Stimulated activated CD4-positive, alpha-beta T cell treated with anti-CD3 and anti-CD28 coated beads, Interleukin-1b, Interleukin-23, amount 100 ng/mL, for 48 hours (primary cell): ENCODE data around the gene TBPL1.

Experiments
- DNase-seq: peaks from one replicate; pipeline ENCODE4 v3.0.0-alpha.2; 2020

TBPL1 gene

GRCh38 chr6:134009876-134010275, 56.9 kb downstream of the TBPL1 start:
- DNase-seq: no peak

- no peak for DNase-seq
Measured at GRCh38 chr6:134010400-134010799, 57.4 kb downstream of the TBPL1 start.

DNA sequence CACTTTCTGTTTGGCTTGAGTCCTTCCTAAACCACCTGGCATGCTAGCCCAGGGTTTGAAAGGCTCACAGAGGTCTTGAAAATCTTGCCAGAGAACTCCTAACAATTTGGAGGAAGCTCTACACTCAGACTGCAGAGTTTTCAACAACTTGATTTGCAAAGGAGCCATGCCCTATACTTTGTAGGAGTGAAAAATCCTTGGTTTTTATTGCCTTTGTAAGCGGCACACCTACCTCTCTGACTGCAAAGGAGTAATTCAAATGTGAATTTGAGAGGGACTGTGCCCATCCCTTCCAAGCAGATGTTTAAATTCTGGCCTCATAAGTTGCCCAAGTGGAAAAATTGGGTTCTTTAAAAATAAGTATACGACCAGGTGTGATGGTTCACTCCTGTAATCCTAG, 58.0 kb downstream of the TBPL1 start:
- no peak for DNase-seq

GRCh38 chr6:134014588-134015137, 61.6 kb downstream of the TBPL1 start:
- DNase-seq: no peak

DNA sequence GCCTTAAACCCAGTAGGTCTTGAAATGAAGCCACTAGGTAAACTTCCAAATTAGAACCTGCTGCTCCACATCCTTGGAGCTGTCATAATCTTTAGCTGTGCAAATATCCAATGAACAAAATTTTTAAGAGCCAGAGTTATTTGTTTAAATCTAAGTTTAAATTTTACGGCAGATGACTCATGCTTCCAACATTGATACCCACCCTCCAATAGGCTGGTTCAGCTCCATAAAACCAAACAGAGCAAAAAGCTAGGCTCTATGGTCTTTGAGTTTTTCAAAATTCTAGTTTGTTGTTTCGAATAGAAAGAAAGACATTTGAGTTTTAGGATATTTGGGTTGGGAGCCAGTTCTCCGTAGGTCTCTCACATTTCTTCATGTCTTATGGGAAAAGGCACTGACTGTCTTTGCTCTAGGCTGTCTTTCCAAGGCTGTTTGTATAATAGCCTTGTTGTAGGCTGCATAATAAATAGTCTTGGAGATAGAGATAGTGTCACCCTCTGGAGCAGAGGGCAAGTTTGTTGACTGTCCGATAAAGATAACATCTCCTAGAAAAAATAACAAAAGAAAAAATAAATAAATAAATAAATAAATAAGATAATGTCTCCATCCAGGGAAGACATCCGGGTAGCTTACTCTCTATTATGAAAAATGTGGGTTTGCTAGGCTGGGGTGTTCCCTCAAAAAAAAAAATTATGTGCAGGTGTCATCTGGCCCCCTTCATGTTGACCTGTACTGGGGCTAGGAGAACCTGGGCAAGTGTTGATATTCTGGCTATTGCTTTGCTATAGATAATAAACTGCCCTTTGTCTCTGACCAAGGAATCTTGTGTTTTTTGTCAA, 62.9 kb downstream of the TBPL1 start:
- DNase-seq: no peak

DNA sequence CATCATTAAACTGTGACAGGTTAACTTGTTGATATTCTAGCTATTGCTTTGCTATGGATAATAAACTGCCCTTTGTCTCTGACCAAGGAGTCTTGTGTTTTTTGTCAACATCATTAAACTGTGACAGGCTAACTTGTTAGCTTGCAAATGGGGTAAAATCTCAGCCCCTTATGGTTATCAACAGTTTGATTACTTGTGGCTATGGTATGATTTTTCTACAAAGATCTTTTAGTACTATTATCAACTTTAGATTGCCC, 63.5 kb downstream of the TBPL1 start:
- no peak for DNase-seq

DNA sequence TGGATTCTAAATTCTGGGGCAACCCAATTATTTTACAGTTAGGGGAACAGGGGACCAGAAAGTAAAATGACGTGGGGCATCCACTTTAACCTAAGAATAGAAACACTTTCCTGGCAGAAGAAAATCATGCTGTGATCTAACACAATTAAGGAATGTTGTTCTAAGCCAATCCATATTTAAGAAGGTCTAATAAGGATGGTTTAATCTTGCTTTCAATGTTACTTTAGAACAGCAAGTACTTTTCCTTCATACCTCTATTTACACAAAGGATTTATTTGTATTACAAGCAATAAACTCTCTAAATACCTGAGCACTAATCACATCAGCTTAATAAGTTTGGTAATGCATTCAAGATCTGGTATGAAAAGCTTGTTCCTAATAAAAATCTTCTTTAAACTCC, 67.0 kb downstream of the TBPL1 start:
- no peak for DNase-seq

DNA sequence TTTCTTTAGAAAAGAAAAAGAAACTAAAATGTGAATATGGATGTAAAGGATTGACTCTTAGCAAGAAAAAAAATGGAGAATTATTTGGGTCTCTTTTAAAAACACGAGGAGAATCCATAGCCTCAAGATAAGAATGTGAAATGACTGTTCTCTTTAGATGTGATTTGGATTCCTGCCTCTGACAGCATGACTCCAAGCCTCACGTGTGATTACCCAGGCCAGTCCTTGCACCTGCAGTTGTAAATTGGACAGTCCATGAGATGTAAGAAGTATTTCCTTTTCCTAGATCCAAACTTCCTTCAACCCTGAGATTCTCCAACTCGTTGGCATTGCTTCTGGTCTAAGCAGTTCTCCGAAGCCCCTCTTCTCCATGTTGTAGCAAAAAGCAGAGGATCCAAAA, 67.5 kb downstream of the TBPL1 start:
- no peak for DNase-seq

DNA sequence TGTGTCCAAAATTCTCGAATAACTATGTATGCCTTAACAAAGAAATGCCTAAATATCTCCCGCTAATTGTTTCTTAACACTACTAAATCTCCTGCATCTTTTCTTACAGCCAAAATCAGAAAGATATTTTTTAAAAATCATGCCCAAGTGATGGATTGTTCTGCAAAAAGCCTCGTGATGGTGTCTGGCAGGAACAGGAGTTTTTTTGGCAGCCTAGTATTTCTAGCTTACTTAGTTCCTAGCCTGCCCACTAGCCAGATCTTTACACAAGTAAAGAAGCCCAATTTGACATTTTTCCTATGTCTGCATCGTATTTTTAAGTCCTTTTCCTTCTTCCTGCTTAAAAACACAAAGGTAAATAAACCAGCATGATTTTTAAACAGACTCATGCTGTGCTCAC, 67.9 kb downstream of the TBPL1 start:
- no peak for DNase-seq

GRCh38 chr6:134021396-134022122, 68.5 kb downstream of the TBPL1 start:
- no peak for DNase-seq

GRCh38 chr6:134022650-134023049, 69.6 kb downstream of the TBPL1 start:
- DNase-seq: no peak

DNA sequence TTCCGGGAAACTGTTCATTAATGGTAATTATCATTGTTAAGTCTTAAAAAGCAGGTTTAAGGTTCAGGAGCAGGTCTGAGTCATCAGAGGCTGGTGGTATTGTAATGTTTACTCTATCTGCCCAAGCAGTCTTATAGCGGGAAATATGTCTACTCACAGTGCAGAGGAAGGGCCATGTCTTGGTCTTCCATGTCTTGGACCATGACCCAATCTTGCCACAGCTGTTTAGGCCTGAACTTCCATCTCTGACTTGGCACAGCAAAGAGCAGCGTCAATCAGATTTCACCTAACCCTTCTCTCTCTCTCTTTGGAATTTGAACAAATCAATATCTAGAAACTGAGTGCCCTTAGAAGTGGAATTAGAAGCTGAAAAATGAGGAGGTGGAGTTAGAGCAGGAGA, 73.6 kb downstream of the TBPL1 start:
- no peak for DNase-seq

- DNase-seq: no peak
Measured at GRCh38 chr6:134028438-134028837, 75.4 kb downstream of the TBPL1 start.

DNA sequence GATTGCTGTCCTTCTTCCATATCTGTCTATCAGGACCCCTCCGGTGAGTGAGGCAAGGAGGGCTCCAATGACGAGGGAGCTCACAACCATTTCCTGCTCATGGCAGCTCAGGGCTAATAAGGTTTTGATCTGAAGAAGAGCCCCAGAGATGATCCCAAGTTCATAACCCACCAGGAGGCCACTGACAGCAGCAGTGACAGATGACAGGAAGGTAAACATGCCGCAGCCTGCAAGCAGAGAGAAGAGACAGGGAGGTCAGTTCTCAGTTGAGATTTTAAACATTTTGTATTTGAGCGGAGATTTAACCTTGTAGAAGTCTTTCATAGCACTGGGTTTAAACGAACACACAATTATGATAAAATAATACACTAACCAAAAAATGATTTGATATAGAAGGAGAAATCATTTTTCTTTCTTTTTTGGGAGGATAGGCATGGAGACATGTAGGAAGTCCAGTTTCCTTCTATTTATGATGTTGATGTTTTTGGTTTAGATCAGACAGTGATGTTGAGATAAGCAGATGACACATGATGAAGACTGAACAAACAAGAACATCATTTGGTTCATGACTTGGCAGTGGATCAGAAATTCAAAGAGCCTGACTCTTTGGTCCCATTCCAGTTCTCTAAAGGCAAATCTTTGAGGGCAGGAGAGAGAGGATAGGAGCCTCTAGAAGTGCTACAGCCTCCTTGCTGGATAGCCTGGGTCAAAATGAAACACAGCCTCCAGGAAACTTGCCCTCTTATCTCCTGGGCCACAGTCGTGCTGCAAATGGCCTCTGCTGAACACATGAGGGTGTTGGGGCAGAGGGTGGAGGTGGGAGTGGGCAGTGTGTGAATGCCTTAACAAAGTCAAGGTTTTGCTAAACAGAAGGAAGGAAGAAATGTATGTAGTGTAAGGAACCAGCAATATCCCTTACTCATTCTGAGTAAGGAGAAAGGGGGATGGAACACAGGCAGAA, 76.8 kb downstream of the TBPL1 start:
- no peak for DNase-seq

DNA sequence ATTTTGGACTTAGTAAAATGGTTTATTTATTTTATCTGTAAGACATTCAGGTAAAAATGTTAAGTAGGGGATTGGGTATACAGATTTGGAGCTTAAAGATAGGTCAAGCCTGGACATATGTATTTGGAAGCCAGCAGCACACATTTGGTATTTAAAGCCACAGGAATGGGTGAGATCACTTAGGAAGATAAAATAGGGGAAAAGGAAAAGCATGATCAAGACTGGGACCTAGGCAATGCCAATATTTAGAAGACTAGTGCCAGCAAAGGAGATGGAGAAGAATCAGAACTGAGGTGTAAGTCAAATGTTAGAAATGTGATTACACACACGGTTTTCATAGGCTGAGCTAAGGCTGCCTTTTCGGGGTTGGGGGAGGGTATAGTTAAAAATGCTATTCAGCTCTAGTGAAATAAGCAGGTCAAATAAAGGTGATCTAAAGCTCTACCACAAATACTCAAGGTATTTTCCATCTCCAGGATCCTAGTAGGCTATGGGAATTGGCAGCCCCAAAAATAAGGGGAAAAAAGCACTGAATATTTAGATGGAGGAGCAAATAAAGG, 78.8 kb downstream of the TBPL1 start:
- DNase-seq: no peak

GRCh38 chr6:134034478-134034877, 81.5 kb downstream of the TBPL1 start:
- no peak for DNase-seq

- no peak for DNase-seq
Measured at GRCh38 chr6:134034961-134035822, 82.2 kb downstream of the TBPL1 start.

GRCh38 chr6:134035823-134036296, 82.8 kb downstream of the TBPL1 start:
- peak; percentile 4 for DNase-seq

- no peak for DNase-seq
Measured at GRCh38 chr6:134039116-134039515, 86.1 kb downstream of the TBPL1 start.
